ENCODE data around the gene ZRSR2. TPM values are rescaled to one million over a fixed set of nuclear protein-coding genes. Genes with fewer than 3 reads are reported as not detected.

ZRSR2 gene
- total RNA-seq, 1 donor from 2014 or later = 21.5 TPM

- no peak overlapping the region for H3K4me3 Mint-ChIP-seq
- TF ChIP-seq, protein P1, sequence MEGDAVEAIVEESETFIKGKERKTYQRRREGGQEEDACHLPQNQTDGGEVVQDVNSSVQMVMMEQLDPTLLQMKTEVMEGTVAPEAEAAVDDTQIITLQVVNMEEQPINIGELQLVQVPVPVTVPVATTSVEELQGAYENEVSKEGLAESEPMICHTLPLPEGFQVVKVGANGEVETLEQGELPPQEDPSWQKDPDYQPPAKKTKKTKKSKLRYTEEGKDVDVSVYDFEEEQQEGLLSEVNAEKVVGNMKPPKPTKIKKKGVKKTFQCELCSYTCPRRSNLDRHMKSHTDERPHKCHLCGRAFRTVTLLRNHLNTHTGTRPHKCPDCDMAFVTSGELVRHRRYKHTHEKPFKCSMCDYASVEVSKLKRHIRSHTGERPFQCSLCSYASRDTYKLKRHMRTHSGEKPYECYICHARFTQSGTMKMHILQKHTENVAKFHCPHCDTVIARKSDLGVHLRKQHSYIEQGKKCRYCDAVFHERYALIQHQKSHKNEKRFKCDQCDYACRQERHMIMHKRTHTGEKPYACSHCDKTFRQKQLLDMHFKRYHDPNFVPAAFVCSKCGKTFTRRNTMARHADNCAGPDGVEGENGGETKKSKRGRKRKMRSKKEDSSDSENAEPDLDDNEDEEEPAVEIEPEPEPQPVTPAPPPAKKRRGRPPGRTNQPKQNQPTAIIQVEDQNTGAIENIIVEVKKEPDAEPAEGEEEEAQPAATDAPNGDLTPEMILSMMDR (IDR thresholded peaks at IDR 0.05; ENCODE audit: unreplicated experiment) = no peak
- no peaks in the 10 kb centered on the region for H3K36me3 Mint-ChIP-seq
- no peak overlapping the region for H3K27ac Mint-ChIP-seq
- peaks cover 9% of the 10 kb centered on the region for H3K4me1 Mint-ChIP-seq
- DNase-seq (ENCODE audit: low spot score in 2 of 2, unreplicated experiment in 2 of 2) = no peak
- H3K27me3 Mint-ChIP-seq (ENCODE audit: low read depth) = no peaks in the 10 kb centered on the region
- no peaks in the 10 kb centered on the region for H3K9me3 Mint-ChIP-seq
Measured at GRCh38 chrX:15866147-15866546, 75.9 kb downstream of the ZRSR2 start.

DNA sequence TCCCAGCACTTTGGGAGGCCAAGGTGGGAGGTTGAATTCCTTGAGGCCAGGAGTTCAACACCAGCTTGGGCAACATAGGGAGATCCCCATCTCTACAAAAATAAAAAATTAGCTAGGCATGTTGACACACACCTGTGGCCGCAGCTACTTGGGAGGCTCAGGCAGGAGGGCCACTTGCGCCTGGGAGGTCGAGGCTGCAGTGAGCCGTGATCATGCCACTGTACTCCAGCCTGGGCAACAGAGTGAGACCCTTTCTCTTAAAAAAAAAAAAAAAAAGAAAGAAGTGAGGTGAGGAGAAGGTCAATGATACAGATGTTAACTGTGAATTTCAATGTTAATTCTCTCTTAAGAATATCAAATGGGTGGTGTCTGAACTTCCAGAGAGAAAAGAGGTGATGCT lies 79.4 kb downstream of the ZRSR2 start:
- Mint-ChIP-seq H3K4me3 (no peak overlapping the region), H3K4me1 (peaks cover 19% of the 10 kb centered on the region), H3K36me3 (no peaks in the 10 kb centered on the region), H3K27ac (no peak overlapping the region), H3K9me3 (no peaks in the 10 kb centered on the region), H3K27me3 (ENCODE audit: low read depth) (no peaks in the 10 kb centered on the region)
- TF ChIP-seq, protein P1 (IDR thresholded peaks at IDR 0.05; ENCODE audit: unreplicated experiment) = no peak
- no peak for DNase-seq (ENCODE audit: low spot score in 2 of 2, unreplicated experiment in 2 of 2)

DNA sequence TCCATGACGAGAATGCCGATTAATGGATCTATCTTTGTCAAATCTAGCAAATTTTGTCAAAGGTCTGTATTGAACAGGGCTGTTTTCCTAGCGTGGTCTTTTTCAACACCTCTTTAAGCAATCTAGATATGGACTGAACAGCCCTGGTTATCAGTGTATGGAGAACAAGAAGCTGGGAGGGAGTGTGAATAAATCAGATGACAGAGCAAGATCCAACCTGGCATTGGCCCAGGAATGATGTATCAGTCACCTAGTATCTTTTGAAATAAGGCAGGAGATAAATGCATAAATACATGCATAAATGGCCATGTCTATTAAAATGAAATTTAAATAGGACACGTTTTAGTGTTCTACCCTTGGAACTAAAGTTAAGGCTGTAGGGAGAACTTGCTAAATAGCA lies 80.0 kb downstream of the ZRSR2 start:
- Mint-ChIP-seq H3K4me3 (no peak overlapping the region), H3K9me3 (no peaks in the 10 kb centered on the region), H3K27ac (no peak overlapping the region), H3K4me1 (peaks cover 23% of the 10 kb centered on the region), H3K36me3 (no peaks in the 10 kb centered on the region), H3K27me3 (ENCODE audit: low read depth) (no peaks in the 10 kb centered on the region)
- TF ChIP-seq, protein P1 (IDR thresholded peaks at IDR 0.05; ENCODE audit: unreplicated experiment) = no peak
- no peak for DNase-seq (ENCODE audit: low spot score in 2 of 2, unreplicated experiment in 2 of 2)

Other genes starting within 250 kb of the ZRSR2 start
- 0.25 to 0.59 TPM (median 0.35 TPM) in 3 replicates for gene ACE2, start 189.5 kb upstream of the ZRSR2 start, total RNA-seq
- 1.2 to 1.8 TPM (median 1.4 TPM) in 3 replicates for gene CLTRN, start 125.7 kb upstream of the ZRSR2 start, total RNA-seq
- gene CA5B, start 52.2 kb upstream of the ZRSR2 start, total RNA-seq = 24.0 to 25.3 TPM (median 24.7 TPM) in 3 replicates
- 34.9 to 45.7 TPM (median 35.6 TPM) in 3 replicates for gene AP1S2, start 64.3 kb downstream of the ZRSR2 start, total RNA-seq